GM21723 (cell line): ENCODE results near the gene CACNA2D2.

Source experiments
- ATAC-seq: cut with Tn5 transposase; IDR thresholded peaks from one replicate; pipeline ENCODE4 v1.9.1; 2021; ENCODE audit warnings: mild to moderate bottlenecking, moderate library complexity; ENCODE audit not compliant: unreplicated experiment

The CACNA2D2 gene

DNA sequence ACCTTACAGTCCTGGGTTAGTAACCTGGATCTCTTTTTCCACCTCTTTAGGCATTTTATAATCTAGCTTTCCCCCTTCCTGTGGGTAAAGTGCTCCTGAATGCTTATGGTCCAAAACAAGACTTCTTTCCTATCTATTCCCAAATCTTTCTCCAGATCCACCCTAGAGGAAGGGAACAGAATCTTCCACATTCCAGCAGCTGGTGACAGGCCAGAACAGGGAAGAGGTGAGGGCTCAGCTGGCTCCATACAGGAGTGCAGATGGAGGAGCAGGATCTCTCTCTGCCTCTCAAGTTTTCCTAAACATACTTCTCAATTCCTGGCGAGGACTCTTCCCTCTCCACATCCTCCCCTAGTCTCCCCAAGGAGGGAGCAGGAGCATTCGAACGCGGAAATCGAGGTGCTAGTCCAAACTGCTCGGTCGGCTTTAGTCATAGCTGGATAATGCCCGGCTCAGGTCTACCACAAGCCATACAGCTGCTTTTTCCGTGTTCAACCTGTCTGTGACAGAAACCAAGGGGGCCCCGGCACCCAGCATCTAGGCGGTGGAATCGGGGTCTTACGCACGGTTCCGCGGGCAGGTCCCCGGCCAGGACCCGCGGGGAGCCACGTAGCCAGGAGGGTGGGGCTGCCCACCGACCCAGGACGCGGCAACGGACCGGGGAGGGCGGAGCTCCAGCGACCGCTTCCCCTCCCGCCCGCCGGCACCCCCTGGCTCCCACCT, 166.8 kb downstream of the CACNA2D2 start:
- ATAC-seq, result peak; percentile 34

DNA sequence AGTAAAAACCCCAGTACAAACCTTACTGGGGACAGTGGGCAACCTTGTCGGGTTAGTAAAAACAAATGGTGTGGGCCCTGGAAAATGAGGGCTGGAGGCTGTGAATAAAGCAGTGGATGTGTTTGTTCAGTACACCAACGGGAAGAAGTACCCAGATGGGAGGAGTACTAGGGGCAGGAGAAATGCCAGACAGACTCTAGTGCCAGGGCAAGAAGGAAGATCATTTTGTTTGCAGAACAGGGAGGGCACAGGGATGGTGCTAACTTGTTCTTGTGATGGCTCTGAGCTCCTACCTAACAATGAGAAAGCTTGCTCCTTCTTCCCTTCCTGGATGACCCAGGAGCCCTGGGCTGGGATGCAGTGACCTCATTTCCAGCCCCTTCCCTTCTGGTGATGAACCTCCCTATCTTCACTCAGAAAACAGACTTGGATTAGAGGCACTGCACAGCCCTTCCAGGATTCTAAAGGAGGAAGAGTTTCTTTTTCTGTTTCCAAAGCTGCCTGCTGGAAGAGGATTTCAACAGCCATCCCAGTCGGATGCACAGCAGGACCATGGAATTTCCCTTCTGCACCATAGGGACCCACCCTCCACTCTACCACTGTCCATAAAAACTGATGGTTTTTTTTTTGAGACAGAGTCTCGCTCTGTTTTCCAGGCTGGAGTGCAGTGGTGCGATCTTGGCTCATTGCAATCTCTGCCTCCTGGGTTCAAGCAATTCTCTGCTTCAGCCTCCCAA, 168.9 kb downstream of the CACNA2D2 start:
- no peak for ATAC-seq

DNA sequence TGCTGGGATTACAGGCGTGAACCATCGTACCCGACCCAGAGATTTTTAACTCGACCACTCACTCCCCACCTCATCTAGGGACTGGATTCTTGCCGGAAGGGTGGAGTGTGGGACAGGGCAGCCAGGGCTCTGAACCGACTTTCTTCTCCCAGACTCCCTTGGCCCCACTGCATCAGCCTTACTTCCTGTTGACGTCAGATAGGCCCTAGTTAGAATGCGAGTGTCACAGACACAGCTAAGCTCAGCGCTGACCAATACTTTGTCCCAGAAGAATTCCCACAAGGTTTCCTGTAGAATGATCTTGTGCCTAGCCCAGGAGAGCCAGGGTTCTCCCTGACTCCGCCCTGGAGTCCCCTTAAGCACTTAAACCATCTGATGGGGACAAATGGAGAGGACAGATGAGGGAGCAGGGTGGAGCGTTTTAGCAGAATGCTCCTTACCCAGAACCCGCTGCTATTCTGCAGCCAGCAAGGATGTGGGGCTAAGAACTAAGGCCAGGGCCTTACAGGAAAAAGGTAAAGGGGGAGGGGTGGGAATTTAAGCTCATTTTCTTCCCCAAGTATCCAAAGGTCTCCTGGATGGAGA, 169.6 kb downstream of the CACNA2D2 start:
- no peak for ATAC-seq

DNA sequence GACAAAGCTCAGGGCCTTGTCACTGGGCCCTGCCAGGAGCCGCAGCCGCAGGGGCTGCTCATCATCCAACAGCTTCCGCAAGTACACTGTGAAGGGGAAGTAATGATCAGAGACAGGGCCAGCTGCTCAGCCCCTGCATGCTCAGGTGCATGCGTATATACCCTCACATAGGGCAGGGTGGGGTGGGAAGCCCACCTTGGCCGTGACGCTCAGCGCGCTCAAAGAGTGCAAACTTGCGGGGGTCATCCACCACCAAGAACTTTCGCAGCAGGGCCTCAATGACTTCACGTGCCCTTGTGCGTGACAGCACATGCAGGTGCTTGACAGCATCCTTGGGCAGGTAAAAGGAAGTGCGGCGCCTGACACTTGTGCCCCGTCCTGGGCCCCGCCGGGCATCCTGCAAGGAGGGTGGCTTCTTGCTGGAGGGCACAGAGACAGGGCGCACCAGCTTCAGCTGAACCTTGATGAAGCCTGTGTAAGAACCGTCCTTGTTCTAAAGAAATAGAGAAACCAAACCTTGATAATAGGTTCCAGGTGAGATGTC, 172.0 kb downstream of the CACNA2D2 start:
- no peak for ATAC-seq

DNA sequence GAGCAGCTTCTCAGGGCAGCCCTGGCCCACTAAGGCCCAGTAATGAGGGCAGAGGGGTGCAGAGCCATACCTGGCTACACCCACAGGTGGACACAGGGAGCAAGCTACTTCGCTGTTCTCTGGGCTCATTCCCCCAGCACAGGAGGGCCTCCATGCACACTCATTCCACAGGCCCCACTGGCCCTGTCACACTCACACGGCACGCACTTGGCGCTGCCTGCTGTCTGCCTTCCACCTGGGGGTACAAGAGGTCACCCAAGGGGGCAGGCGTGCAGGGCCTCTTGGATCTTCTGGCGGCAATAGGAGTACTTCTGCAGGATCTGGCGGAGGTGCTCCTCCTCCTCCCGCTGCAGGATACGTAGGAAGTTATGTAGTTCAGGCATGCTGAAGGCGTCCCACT, 173.1 kb downstream of the CACNA2D2 start:
- ATAC-seq, result no peak

DNA sequence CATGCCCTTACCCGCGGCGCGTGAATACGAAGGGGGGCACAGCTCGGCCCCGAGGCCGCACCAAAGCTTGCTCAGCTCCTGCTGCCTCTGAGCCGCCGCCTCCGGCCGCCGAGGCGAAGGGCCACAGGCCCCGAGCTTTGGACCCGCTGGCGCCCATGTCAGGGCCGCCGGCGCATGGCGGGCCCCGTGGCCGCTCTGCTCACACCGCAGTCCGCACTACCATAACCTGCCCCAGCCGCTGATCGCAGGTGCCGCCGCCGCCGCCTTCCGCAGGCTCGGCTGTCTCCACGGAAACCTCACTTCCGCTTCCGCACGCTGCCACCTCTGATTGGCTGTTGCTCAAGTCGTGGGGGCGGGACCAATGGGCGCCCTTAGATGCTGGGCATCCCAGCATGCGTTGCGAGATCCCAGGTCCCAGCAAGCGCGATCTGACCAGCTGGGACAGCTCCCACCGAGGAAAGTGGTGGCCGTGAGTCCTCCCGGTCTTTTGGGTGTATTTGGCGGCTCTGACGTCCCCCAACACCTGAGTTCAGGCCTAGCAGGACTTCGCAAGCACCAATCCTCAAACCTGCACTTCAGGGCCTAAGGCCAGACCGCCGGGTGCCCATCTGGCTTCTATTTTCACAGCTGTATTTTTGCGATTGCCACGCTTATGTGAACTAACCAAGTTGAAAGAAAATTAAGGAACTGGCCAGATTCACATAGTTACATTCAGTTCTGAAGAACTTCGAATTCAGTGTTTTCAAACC, 175.3 kb downstream of the CACNA2D2 start, which contains the start of gene TUSC2:
TUSC2 (minus strand) TSS at position 281 of the 749 bp plus-strand sequence; CDS start at position 157, 124 bp downstream.
- ATAC-seq, result peak; percentile 85

DNA sequence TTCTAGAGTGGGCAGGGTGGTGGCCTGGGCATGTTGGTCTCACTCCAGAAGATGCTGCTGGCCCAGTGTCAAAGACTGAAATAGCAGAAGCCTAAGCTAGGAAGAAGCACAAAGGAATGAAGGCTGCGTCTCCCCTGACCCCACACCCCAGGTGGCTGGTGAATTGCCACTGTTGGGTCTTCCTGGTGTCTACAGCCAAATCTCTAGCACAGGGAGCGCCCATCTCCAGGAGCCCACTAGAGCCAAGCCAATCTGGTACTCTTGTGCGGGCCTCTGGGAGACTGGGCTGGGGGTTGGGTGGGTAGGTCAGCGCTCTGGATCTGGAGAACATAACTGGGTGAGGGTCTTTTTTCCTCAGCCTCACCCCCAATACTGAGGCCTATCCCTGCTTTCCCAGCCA, 176.3 kb downstream of the CACNA2D2 start:
- ATAC-seq, result no peak

DNA sequence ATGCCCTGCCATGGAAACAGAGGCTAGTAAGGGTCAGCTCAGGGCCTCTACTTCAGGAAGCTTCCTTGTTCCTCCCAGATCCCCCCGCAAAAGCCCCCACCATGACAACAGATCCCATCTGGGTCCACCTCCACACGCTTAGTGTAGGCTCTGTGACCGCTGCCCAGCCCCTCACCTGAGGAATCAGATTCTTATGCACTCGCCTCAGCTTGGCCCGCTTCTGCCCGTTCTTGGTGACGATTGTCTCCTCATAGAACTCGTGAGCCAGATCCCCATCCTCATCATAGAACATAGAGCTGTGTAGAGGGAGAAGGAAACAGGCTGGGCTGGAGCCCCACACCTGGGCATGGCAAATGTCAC, 177.3 kb downstream of the CACNA2D2 start:
- ATAC-seq, result no peak

DNA sequence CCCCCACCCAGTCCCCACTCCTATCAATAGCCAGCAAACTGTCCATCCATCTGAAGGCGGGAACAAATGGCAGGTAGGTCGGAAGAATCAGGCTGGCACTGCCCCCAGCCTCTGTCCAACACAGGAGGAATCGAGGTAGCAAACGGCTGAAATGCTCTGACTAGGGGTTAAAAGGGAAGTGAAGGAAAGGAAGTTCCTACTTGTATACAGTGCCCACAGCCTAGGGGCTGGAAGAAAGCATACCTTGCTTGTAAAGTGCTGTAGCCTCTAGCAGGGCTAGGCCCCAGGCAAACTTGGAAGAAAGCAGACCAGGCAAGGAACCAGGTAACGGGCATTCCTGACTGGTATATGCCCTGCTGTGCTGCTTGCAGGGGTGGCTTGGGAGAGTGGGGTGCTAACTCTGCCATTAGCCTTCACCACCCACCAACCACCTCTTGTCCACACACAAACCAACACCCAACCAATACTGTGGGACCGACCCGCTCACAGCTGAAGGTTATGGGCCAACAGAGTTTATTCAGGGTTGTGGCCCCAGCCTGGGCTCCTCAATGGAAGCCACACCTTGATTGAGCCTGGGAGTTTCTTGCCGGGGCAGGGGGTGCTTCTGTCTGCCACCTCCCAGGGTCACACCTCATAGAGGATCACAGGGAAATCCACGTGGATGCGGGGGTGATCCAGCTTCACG, 177.8 kb downstream of the CACNA2D2 start:
- no peak for ATAC-seq

DNA sequence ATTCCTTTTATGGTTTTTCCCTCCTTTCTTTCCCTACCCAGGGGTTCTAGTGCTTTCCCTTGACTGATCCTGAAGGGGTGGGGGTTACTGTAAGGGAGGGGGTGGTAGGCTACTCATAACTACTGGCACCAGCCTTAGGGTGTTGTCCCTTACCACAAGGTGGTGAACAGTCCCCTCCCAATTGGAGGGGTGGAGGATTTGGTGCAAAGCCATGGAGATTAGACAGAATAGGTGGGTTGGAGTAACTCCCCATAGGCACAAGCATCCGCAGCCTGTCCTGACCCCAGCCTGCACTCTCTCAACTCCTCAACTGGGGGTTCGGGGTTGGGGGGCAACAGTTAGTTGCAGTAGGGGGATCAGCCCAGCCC, 178.3 kb downstream of the CACNA2D2 start:
- no peak for ATAC-seq

DNA sequence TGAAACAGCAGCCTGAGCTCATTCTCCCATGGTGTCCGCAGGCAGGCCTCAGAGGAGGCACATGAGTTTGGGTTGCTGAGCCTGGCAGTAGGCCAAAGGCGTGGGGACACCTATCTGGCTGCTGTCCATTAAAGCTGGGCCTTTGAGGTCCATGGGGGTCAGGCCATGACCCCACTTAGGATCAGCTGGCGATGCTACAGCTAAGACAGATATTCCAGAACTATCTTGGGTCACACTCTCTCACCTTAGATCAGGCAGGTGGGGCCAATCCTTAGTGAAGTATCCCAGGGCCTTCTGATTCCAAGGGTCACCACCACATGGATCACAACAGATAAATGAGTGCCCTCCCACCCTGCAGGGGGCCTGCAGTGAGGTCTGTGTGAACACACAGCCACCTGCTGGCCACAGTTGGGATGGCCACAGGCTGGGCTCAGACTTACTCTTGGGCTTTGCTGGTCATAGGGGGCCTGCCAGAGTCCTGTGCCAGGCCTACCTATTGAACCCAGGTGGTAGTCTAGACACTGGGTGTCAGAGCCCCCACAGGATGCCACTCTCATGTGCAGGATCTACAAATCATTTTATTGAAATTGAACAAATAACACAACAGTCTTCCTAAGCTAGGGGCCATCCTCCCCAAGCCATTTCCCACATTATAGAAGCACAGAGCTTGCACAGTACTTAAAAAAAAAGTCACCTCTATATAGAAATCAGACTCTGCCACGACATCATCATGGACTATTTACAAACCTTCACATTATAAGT, 178.9 kb downstream of the CACNA2D2 start:
- no peak for ATAC-seq

DNA sequence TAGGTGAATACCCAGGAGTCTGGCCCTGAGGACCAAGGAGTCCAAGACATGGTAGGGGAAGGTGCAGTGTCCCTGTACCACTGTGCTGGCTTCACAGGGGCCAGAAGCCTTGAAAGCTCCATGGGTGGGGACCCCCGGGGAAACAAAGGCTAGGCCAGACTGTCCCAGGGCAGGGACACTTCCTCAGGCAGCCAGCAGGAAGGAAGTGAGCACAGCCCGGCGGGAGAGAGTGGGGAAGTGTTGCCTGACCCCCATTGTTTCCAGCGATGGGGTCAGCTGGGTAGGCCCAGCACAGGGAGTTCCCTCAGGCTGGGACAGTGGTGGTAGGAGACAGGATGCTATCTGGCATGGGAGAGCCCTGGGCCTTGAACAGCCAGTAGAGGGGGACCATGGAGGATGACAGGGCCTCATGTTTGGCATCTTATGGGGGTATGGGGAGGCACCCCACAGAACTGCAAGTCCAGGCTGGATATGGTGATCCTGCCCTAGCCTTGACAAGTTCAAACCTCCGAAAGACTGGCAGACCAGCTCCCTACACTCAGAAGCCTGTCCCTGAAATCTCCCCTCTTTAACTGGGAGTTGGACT, 179.7 kb downstream of the CACNA2D2 start:
- no peak for ATAC-seq

DNA sequence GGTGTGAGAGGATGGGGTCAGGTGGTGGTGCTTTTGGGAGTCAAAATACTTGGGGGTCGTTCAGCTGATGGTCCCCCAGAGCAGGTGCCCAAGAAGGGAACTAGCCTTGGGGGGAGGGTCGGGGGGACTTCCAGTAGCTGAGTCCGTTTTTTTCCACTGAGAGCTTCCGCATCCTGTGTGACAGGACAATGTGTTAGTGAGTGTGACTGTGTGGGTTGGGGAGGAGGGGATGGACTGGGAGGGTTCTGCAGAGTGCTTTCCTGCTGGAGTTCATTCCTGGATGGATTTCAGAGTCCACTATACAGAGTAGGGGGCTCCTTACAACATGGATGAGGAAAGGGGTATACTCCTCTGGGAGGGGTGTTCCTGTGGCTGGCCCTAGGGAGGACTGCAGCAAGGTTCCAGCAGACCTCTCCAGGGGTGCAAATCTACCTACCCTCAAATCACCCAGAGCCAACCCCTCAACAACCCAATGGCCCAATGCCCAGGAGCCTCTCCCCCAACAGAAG, 180.3 kb downstream of the CACNA2D2 start:
- no peak for ATAC-seq

DNA sequence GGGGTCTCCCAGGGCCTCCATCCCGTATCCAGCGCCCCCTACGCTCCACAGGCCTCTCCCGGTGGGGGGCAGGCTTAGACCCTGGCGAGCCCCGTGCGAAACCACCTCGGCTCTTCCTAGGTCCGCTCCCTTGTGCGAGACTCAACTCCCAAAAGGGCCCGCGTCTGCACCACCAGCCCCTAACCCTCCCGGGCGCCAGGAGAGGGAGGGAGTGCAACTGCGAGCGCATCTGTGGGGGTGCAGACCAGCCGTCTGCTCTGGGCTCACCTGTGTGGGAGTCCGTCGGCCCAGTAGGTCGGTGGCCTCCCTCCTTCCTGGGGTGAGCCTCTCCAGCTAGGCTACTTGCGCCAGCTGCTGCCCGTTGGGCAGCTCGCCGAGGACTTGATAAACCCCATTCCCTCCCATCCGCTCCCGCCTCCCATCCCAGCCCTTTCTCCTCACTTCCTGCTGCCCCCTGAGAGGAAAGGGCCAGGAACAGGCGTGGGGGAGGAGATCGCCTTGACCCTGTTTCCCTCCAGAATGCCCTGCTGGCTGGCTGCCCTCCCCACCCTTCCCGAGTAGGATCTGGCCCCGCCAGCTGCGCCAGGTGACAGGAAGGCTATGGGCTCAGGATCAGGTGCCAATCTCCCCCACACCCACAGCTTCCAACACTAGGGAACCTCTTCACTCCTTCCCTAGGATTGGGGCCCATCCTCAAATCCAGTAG, 180.9 kb downstream of the CACNA2D2 start, which contains the start of gene HYAL2:
HYAL2 (minus strand) TSS at position 360 of the 706 bp plus-strand sequence. CDS start 2,256 bp downstream, outside the sequence.
- ATAC-seq, result no peak

DNA sequence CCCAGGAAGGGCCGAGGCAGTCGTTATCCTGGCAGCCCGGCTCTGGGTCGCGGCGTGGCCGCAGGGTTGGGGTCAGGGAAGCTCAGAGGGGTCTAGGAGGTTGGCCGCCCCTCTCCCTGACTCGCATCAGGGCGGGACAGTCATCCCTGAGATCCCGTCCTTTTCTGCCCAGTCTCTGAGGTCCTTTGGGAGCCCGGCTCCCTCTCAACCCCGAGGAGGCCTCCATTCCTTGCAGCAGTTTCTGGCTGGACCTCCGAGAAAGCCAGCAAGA, 181.4 kb downstream of the CACNA2D2 start:
- ATAC-seq, result no peak

DNA sequence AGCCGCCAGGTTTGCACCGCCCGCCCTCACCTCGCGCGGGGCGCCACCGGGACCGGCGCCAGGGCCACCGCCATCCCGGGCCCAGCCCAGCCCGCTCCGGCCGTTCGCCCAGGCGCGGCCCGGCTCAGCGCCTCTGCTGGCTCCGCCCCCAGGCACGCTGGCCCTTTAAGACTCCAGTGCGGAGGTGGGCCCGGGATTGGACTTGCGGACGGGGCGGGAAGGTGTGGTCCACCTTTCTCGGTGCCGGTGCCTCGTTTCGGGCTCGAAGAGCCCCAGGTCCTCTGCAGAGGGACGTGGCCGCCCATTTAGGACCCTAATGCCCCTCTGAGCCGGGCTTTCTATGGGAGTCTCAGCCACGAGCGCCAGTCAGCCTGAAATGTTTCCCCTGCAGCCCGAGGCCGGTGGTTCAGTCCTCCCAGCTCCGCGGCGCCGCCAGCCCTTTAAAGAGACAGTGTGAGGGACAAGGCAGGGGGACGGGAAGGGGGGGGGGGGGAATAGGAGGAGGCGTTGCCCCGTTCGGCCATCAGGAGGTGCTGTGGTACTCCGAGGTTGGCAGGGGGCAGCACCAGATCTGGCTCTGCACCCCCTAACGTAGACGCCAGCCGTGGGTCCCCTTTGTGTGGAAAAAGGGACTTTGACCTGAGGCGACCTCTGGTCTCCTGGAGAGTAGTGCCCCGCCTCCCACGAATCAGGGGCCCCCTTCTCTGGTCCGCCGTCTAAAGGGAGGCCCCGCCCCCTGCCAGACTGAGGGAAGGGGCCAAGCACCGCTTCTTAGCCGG, 181.9 kb downstream of the CACNA2D2 start:
- ATAC-seq, result peak; percentile 82

DNA sequence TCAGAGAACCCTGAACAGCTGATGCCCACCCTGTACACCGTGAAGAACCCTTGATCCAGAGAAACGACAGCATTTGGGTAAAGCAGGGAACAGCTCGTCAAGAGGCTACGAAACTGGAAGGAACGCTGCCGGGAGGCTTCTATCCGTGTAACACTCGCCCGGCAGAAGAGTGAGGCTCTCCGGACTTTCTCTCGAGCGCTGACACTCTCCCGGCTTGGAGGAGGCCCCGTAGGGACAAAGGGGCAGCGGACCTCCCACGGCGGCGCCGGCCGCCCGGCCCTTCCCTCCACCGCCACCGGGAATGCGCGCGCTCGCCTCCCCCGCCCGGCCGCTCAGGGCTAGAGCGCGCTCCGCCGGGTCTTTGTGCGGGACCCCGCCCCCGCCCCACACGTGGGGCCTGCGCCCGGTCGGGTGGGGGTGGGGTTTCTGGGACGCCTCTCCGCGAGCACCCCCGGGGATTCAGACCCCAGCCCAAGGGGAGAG, 182.5 kb downstream of the CACNA2D2 start:
- peak; percentile 50 for ATAC-seq
